Measurements from ENCODE around the gene MRTFA.
"Not testable (repeated sequence)": the region's sequence is repeated elsewhere in the genome, so short reads cannot be mapped to it uniquely, and the experiment has no call there.

The MRTFA gene

GRCh38 chr22:40628354-40629042 is 8.0 kb downstream of the MRTFA start:
- peak; percentile 24 for DNase-seq (ENCODE audit: low read depth)
- H3K4me3 ChIP-seq (ENCODE audit: control insufficient read depth, low read depth, low read length), result no peak overlapping the region
- no peak for TF ChIP-seq CTCF (IDR thresholded peaks at IDR 0.05; ENCODE audit: control insufficient read depth, insufficient read depth, low read depth, low read length, missing control alignments)

GRCh38 chr22:40627612-40628011 is 8.9 kb downstream of the MRTFA start:
- DNase-seq (ENCODE audit: low read depth), result no peak
- H3K4me3 ChIP-seq (ENCODE audit: control insufficient read depth, low read depth, low read length), result no peak overlapping the region
- TF ChIP-seq CTCF (IDR thresholded peaks at IDR 0.05; ENCODE audit: control insufficient read depth, insufficient read depth, low read depth, low read length, missing control alignments), result no peak

- TF ChIP-seq CTCF (IDR thresholded peaks at IDR 0.05; ENCODE audit: control insufficient read depth, insufficient read depth, low read depth, low read length, missing control alignments), result no peak
- DNase-seq (ENCODE audit: low read depth), result no peak
- H3K4me3 ChIP-seq (ENCODE audit: control insufficient read depth, low read depth, low read length), result no peak overlapping the region
These were observed 9.7 kb downstream of the MRTFA start for GRCh38 chr22:40626851-40627250.

- not testable (repeated sequence) for H3K4me3 ChIP-seq (ENCODE audit: control insufficient read depth, low read depth, low read length); DNase-seq (ENCODE audit: low read depth)
These were observed 10.7 kb downstream of the MRTFA start for GRCh38 chr22:40625794-40626193.

GRCh38 chr22:40625281-40625680 is 11.2 kb downstream of the MRTFA start:
- DNase-seq (ENCODE audit: low read depth); H3K4me3 ChIP-seq (ENCODE audit: control insufficient read depth, low read depth, low read length): not testable (repeated sequence)

- no peak overlapping the region for H3K4me3 ChIP-seq (ENCODE audit: control insufficient read depth, low read depth, low read length)
- no peak for DNase-seq (ENCODE audit: low read depth)
- TF ChIP-seq CTCF (IDR thresholded peaks at IDR 0.05; ENCODE audit: control insufficient read depth, insufficient read depth, low read depth, low read length, missing control alignments), result no peak
These were observed 11.7 kb downstream of the MRTFA start for GRCh38 chr22:40624770-40625169.

- no peak overlapping the region for H3K4me3 ChIP-seq (ENCODE audit: control insufficient read depth, low read depth, low read length)
- TF ChIP-seq CTCF (IDR thresholded peaks at IDR 0.05; ENCODE audit: control insufficient read depth, insufficient read depth, low read depth, low read length, missing control alignments), result no peak
- DNase-seq (ENCODE audit: low read depth), result no peak
These were observed 15.0 kb downstream of the MRTFA start for GRCh38 chr22:40621309-40622151.
